T-helper 1 cell treated with Interleukin-12 subunit alpha and Interleukin-12 subunit beta and Interleukin-4 antibody, amounts not matched to agents 30 μg/mL and 1 μg/mL, for 36 hours (primary cell): ENCODE measurements around the gene ZNF678.
A peak's percentile ranks its signal among the peaks of the same experiment; 100 is the strongest.
"Not testable (repeated sequence)": the region's sequence is repeated elsewhere in the genome, so short reads cannot be mapped to it uniquely, and the experiment has no call there.

ENCODE experiments used
- H3K27ac Mint-ChIP-seq: one replicate; pipeline ENCODE4 v1.8.0; 2021; ENCODE audit warnings: mild to moderate bottlenecking, mixed read lengths
- H3K27me3 Mint-ChIP-seq: one replicate; pipeline ENCODE4 v1.8.0; 2021; ENCODE audit warnings: low read depth, mixed read lengths
- H3K36me3 Mint-ChIP-seq: one replicate; pipeline ENCODE4 v1.8.0; 2021; ENCODE audit warnings: low read depth, mixed read lengths
- H3K4me1 Mint-ChIP-seq: one replicate; pipeline ENCODE4 v1.8.0; 2021; ENCODE audit warnings: low read depth, mixed read lengths
- H3K4me3 Mint-ChIP-seq: one replicate; pipeline ENCODE4 v1.8.0; 2021; ENCODE audit warnings: mild to moderate bottlenecking, moderate library complexity, mixed read lengths
- H3K9me3 Mint-ChIP-seq: one replicate; pipeline ENCODE4 v1.8.0; 2021; ENCODE audit warnings: mixed read lengths

The ZNF678 gene

DNA sequence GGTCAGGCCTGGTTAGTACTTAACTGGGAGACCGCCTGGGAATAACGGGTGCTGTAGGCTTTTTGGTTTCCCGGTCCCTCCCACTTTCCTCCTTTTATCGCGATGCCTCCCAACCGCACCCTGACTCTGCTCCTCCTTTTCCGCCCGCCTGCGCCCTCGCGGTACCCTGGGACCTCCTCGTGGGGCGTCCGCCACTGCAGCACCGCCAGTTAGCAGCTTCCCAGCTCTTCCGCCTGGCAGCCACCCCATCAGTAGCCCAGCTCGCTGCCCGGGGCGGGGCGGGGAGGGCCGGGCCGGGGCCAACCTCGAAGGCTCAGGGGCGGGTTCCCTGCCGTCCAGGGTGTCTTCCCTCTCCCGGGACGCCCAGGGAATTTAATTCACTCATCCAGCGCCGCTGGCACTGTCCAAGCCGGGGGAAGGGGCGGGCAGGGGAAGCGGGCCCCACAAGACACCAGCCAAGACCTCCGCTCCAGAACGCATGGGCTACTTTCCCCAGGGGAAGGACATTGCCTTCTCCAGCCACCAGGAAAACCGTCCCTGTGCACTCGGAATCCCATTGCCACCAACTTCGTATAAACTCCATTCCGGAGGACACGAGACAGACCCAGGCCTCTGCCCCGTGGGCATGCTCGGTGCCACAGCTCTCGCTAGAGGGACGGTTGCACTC is 2.0 kb upstream of the ZNF678 start:
- H3K36me3 Mint-ChIP-seq, result peaks cover 4% of the 10 kb centered on the region
- peaks cover 29% of the 10 kb centered on the region for H3K27me3 Mint-ChIP-seq
- H3K9me3 Mint-ChIP-seq, result peaks cover 11% of the 10 kb centered on the region
- H3K4me3 Mint-ChIP-seq, result no peak overlapping the region
- peaks cover 17% of the 10 kb centered on the region for H3K4me1 Mint-ChIP-seq
- no peak overlapping the region for H3K27ac Mint-ChIP-seq

- Mint-ChIP-seq H3K9me3 (peaks cover 11% of the 10 kb centered on the region), H3K4me3 (no peak overlapping the region), H3K27ac (no peak overlapping the region), H3K36me3 (peaks cover 6% of the 10 kb centered on the region), H3K4me1 (peaks cover 17% of the 10 kb centered on the region), H3K27me3 (peaks cover 29% of the 10 kb centered on the region)
Measured at GRCh38 chr1:227562037-227562436, 1.3 kb upstream of the ZNF678 start.

GRCh38 chr1:227562933-227563323 is 428 bp upstream of the ZNF678 start:
- Mint-ChIP-seq H3K27ac (peak overlapping the region; percentile 8), H3K9me3 (peaks cover 11% of the 10 kb centered on the region), H3K27me3 (peaks cover 23% of the 10 kb centered on the region), H3K4me3 (peak overlapping the region; percentile 89), H3K4me1 (peaks cover 17% of the 10 kb centered on the region), H3K36me3 (peaks cover 6% of the 10 kb centered on the region)

DNA sequence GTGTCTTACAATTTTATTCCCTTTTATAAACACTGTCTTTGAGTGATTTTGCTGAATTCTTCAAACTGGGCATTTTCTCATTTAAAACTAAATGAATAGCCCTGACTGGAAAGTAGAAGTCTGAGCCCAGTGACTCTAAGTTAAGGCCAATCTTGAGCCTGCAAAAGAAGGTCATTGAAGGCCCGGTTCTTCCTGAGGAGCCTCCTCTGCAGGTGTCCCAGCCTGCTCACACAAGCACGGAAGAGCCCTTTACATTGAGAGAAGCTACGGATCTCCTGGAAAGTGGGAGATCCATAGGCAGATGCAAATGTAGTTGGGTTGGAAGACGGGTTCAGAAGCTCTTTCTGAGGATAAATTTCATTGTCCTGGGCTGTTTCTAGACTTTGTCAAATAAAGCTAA is 3.9 kb downstream of the ZNF678 start:
- H3K27me3 Mint-ChIP-seq, result peaks cover 1% of the 10 kb centered on the region
- H3K36me3 Mint-ChIP-seq, result peaks cover 5% of the 10 kb centered on the region
- no peak overlapping the region for H3K27ac Mint-ChIP-seq
- peaks cover 9% of the 10 kb centered on the region for H3K4me1 Mint-ChIP-seq
- H3K9me3 Mint-ChIP-seq, result peaks cover 5% of the 10 kb centered on the region
- no peak overlapping the region for H3K4me3 Mint-ChIP-seq

DNA sequence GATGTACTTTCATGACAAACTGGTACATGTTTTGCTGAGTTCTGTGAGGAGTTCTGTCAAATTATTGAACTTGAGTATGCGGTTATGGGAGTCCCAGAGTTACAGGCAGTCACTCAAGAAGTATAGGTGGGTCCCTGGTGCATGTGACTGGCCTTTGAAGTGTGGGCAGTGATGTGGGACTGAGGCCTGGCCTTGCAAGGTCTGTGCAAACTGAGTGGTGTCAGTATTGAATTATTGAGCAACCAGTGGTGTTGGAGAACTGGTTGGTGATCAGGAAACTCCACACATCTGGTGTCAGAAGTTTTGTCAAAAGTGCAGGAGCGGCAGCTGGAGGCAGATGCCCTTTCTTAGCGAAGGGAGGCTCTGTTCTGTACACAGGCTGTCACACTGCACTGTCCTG is 5.2 kb downstream of the ZNF678 start:
- Mint-ChIP-seq H3K27me3 (no peaks in the 10 kb centered on the region), H3K9me3 (peaks cover 9% of the 10 kb centered on the region), H3K27ac (no peak overlapping the region), H3K36me3 (peaks cover 5% of the 10 kb centered on the region), H3K4me1 (peaks cover 6% of the 10 kb centered on the region), H3K4me3 (no peak overlapping the region)

GRCh38 chr1:227572752-227573151 is 9.4 kb downstream of the ZNF678 start:
- Mint-ChIP-seq H3K27ac (no peak overlapping the region), H3K36me3 (peaks cover 9% of the 10 kb centered on the region), H3K4me1 (no peaks in the 10 kb centered on the region), H3K4me3 (no peak overlapping the region), H3K27me3 (no peaks in the 10 kb centered on the region), H3K9me3 (peaks cover 41% of the 10 kb centered on the region)

DNA sequence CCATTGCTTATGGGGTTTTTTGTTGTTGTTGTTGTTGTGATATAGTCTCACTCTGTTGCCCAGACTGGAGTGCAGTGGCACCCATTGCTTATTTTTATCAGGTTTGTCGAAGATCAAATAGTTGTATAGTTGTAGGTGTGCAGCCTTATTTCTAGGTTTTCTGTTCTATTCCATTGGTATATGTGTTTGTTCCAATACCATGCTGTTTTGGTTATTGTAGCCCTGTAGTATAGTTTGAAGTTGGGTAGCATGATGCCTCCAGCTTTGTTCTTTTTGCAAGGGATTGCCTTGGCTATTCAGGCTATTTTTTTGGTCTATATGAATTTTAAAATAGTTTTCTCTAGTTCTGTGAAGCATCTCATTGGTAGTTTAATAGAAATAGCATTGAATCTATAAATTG is 11.6 kb downstream of the ZNF678 start:
- H3K27me3 Mint-ChIP-seq, result no peaks in the 10 kb centered on the region
- H3K4me1 Mint-ChIP-seq, result no peaks in the 10 kb centered on the region
- H3K36me3 Mint-ChIP-seq, result peaks cover 9% of the 10 kb centered on the region
- H3K4me3 Mint-ChIP-seq, result no peak overlapping the region
- no peak overlapping the region for H3K27ac Mint-ChIP-seq
- H3K9me3 Mint-ChIP-seq, result peaks cover 54% of the 10 kb centered on the region

GRCh38 chr1:227576189-227576588 is 12.8 kb downstream of the ZNF678 start:
- no peak overlapping the region for H3K4me3 Mint-ChIP-seq
- peaks cover 59% of the 10 kb centered on the region for H3K9me3 Mint-ChIP-seq
- H3K27ac Mint-ChIP-seq, result no peak overlapping the region
- peaks cover 9% of the 10 kb centered on the region for H3K36me3 Mint-ChIP-seq
- no peaks in the 10 kb centered on the region for H3K27me3 Mint-ChIP-seq
- no peaks in the 10 kb centered on the region for H3K4me1 Mint-ChIP-seq

DNA sequence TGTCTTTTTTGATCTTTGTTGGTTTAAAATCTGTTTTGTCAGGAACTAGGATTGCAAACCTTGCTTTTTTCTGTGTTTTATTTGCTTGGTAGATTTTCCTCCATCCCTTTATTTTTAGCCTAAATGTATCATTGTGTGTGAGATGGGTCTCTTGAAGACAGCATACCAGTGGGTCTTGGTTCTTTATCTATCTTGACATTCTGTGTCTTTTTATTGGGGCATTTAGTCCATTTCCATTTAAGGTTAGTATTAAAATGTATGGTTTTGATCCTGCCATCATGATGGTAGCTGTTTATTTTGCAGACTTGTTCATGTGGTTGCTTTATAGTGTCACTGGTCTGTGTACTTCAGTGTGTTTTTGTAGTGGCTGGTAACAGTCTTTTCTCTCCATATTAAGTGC is 14.1 kb downstream of the ZNF678 start:
- Mint-ChIP-seq H3K4me1 (no peaks in the 10 kb centered on the region), H3K27me3 (no peaks in the 10 kb centered on the region), H3K9me3 (peaks cover 68% of the 10 kb centered on the region), H3K27ac (no peak overlapping the region), H3K36me3 (peaks cover 9% of the 10 kb centered on the region), H3K4me3 (no peak overlapping the region)

GRCh38 chr1:227583354-227583753 is 20.0 kb downstream of the ZNF678 start:
- peaks cover 9% of the 10 kb centered on the region for H3K36me3 Mint-ChIP-seq
- H3K9me3 Mint-ChIP-seq, result peaks cover 61% of the 10 kb centered on the region
- no peaks in the 10 kb centered on the region for H3K4me1 Mint-ChIP-seq
- no peak overlapping the region for H3K4me3 Mint-ChIP-seq
- no peak overlapping the region for H3K27ac Mint-ChIP-seq
- no peaks in the 10 kb centered on the region for H3K27me3 Mint-ChIP-seq

GRCh38 chr1:227586733-227587132 is 23.4 kb downstream of the ZNF678 start:
- peaks cover 5% of the 10 kb centered on the region for H3K36me3 Mint-ChIP-seq
- H3K9me3 Mint-ChIP-seq, result peaks cover 65% of the 10 kb centered on the region
- H3K4me1 Mint-ChIP-seq, result no peaks in the 10 kb centered on the region
- no peaks in the 10 kb centered on the region for H3K27me3 Mint-ChIP-seq
- H3K4me3 Mint-ChIP-seq, result no peak overlapping the region
- H3K27ac Mint-ChIP-seq, result no peak overlapping the region

DNA sequence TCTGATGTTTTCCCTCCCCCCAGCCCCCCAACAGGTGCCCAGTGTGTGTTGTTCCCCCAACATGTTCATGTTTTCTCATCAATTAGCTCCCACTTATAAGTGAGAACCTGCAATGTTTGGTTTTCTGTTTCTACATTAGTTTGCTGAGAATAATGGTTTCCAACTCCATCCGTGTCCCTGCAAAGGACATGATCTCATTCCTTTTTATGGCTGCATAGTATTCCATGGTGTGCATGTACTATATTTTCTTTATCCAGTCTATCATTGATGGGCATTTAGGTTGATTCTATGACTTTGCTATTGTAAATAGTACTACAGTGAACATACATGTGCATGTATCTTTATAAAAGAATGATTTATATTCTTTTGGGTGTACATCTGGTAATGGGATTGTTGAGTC is 24.6 kb downstream of the ZNF678 start:
- Mint-ChIP-seq H3K9me3 (peaks cover 62% of the 10 kb centered on the region), H3K27me3 (no peaks in the 10 kb centered on the region), H3K4me1 (no peaks in the 10 kb centered on the region), H3K36me3 (peaks cover 5% of the 10 kb centered on the region), H3K27ac (no peak overlapping the region), H3K4me3 (no peak overlapping the region)

DNA sequence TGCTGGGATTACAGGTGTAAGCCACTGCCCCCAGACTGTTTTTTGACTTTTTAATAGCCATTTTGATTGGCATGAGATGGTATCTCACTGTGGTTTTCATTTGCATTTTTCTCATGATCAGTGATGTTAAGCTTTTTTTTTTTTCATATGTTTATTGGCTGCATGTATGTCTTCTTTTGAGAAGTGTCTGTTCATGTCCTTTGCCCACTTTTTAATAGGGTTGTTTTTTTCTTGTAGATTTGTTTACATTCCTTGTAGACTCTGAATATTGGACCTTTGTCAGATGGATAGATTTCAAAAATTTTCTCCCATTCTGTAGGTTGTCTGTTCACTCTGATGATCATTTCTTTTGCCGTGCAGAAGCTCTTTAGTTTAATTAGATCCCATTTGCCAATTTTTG is 25.4 kb downstream of the ZNF678 start:
- H3K9me3 Mint-ChIP-seq, result peaks cover 62% of the 10 kb centered on the region
- not testable (repeated sequence) for H3K4me3 Mint-ChIP-seq, H3K27ac Mint-ChIP-seq, H3K36me3 Mint-ChIP-seq, H3K4me1 Mint-ChIP-seq, H3K27me3 Mint-ChIP-seq

DNA sequence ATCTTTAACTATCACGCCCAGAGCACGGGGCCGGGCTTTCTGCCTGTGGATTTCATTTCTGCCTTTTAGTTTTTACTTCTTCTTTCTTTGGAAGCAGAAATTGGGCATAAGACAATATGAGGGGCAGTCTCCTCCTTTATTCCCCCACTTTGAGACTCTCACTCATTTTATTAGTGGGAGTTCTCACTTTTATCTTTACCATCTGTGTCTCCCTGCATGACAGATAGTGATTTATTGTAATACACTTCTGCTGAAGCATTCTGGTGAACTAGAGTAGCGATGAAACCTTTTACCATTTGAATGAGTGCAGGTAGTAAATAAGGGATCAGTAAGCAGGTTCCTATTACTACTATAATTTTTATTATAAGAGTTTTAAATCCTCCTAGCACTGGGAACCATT is 26.4 kb downstream of the ZNF678 start:
- H3K9me3 Mint-ChIP-seq, result peaks cover 63% of the 10 kb centered on the region
- not testable (repeated sequence) for H3K36me3 Mint-ChIP-seq, H3K4me1 Mint-ChIP-seq, H3K27ac Mint-ChIP-seq, H3K4me3 Mint-ChIP-seq, H3K27me3 Mint-ChIP-seq

DNA sequence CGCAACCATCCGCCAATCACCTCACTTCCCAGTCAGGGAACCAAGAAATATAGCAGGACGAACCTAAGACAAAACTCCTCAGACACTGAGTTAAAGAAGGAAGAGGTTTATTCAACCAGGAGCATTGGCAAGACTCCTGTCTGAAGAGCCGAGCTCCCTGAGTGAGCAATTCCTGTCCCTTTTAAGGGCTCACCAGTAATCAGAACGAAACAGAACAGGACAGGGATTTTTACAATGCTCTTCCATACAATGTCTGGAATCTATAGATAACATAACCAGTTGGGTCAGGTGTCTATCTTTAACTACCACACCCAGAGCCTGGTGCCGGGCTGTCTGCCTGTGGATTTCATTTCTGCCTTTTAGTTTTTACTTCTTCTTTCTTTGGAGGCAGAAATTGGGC is 32.9 kb downstream of the ZNF678 start:
- H3K27me3 Mint-ChIP-seq, H3K4me1 Mint-ChIP-seq, H3K36me3 Mint-ChIP-seq, H3K27ac Mint-ChIP-seq, H3K4me3 Mint-ChIP-seq: not testable (repeated sequence)
- H3K9me3 Mint-ChIP-seq, result peaks cover 65% of the 10 kb centered on the region

DNA sequence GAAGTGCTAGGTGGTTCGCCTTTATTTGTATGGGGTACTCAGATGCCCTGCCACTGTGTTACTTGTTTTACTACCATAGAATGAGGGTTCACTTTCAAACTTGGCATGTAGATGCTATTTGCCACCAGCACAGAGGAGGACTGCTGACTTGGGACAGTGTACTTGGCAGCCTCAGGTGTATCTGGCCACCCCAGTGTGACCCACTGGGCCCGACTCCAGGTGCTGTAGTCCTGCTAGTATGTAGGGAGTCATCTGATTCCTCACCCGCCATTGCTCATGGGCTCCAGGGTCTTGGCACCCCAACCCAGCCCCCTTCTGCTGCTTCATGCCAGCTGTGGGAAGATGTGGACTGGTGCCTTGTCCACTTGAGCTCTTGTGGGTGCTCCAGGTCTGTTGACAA is 40.0 kb downstream of the ZNF678 start:
- Mint-ChIP-seq H3K27me3 (no peaks in the 10 kb centered on the region), H3K27ac (no peak overlapping the region), H3K4me1 (no peaks in the 10 kb centered on the region), H3K4me3 (no peak overlapping the region), H3K9me3 (peaks cover 44% of the 10 kb centered on the region), H3K36me3 (no peaks in the 10 kb centered on the region)
